Activated gamma-delta T cell (primary cell): ENCODE measurements around the gene ZNF43.
"Not testable (repeated sequence)": the region's sequence is repeated elsewhere in the genome, so short reads cannot be mapped to it uniquely, and the experiment has no call there.

Experiments
- DNase-seq: peaks from one replicate; lab custom pipeline; 2025; lab: John Stamatoyannopoulos, UW
- total RNA-seq, 2 donors: gene quantifications; one replicate each; lab custom pipeline; 2026; lab: John Stamatoyannopoulos, UW

The ZNF43 gene
- 63.9 to 71.5 reads per million in 2 donors for total RNA-seq

- DNase-seq, result peak; percentile 47
Measured at GRCh38 chr19:21835810-21836444, at the start of gene ZNF43. TSS of gene ZNF43 (minus strand) at chr19:21836182. CDS start at chr19:21836038, 144 bp downstream.

DNA sequence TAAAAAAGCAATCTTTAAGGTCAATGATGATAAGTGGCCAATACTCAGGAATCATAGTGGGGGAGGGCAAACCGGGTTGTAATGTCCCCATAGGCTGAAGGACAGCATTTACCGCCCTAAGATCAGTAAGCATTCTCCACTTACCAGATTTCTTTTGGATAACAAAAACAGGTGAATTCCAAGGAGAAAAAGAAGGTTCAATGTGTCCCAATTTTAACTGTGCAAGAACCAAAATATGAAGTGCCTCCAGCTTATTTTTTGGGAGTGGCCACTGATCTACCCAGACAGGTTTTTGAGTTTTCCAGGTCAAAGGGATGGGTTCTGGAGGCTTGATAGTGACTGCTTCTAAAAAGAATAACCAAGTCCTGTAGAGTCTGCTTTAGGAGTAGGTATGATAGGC, 49.5 kb upstream of the ZNF43 start:
- not testable (repeated sequence) for DNase-seq

GRCh38 chr19:21884786-21885185, 48.8 kb upstream of the ZNF43 start:
- not testable (repeated sequence) for DNase-seq

DNA sequence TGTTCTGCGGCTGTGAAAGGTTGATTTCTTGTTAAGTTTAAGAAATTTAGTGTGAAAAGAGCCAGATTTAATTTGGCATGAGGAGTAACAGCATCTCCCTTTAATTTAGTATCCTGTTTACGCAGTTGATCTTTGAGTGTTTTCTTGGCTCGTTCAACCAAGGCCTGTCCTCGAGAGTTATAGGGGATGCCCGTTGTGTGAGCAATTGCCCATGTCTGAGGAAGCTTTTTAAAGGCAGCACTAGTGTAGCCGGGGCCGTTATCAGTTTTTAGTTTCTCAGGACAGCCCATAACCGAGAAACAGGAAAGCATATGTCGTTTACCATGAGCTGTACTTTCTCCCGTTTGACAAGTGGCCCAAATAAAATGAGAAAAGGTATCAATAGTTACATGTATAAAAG, 47.5 kb upstream of the ZNF43 start:
- DNase-seq, result no peak

DNA sequence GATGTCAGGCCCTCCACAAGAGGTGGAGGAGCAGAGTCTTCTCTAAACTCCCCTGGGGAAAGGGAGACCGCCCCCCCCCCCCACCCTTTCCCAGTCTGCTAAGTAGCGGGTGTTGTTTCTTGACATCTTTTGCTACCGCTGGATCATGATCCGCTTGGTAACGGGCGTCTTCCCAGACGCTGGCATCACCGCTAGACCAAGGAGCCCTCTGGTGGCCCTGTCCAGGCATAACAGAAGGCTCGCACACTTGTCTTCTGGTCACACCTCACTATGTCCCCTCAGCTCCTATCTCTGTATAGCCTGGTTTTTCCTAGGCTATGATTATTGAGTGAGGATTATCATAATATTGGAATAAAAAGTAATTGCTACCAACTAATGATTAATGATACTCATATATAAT, 44.8 kb upstream of the ZNF43 start:
- not testable (repeated sequence) for DNase-seq

- no peak for DNase-seq
Measured at GRCh38 chr19:21878646-21879045, 42.7 kb upstream of the ZNF43 start.

DNA sequence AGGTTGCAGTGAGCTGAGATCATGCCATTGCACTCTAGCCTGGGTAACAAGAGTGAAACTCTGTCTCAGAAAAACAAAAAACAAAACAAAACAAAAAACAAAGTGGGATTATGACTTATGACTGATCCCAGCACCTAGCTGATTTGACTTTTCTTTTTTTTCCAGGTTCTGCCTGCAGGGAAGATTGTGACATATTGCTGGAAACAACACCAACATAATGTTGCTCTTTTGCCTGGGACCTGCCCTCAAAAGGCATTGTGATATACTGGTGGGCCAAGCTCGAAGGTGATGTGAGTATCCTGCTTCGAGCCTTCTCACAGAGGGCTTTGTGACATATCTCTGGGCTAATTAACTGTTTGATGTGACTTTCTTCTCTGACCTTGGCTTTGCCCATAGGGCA, 42.0 kb upstream of the ZNF43 start:
- no peak for DNase-seq

GRCh38 chr19:21876608-21877007, 40.6 kb upstream of the ZNF43 start:
- not testable (repeated sequence) for DNase-seq

- no peak for DNase-seq
Measured at GRCh38 chr19:21856773-21857514, 21.0 kb upstream of the ZNF43 start.

DNA sequence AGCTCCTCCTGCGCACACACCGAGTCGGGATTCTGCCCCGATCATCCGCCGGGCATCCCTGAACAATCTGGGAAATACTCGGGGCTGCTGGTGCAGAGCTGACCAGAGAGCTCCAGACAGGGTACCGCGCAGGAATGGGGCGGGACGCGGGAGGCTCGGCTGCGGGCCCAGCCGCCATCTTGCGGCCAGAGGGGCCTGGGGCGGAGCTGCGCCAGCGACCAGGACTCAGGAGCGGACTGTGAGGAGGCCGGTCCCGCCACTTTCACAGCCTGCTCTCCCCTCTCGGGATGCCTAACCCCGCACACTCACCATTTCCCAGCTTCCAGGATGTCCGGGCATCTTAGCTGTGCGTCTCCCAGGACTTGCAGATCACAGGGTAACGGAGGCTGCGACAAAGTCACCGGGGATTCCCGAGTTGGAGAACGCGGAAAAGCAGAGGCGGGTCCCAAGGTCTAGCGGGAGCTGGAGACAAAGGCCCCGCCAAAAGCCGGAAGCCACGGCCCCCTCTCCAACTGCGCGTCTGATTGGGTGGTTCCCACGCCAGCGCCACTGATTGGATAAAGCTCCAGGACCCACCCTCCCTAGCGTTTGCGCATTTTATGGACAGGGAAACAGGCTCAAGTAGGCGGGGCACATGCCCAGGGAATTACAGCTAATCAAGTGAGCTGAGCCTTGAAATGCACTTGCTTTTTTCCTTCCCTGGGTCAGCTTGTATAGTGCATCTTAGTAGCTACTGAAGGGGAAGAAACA, 15.8 kb upstream of the ZNF43 start:
- peak; percentile 60 for DNase-seq

DNA sequence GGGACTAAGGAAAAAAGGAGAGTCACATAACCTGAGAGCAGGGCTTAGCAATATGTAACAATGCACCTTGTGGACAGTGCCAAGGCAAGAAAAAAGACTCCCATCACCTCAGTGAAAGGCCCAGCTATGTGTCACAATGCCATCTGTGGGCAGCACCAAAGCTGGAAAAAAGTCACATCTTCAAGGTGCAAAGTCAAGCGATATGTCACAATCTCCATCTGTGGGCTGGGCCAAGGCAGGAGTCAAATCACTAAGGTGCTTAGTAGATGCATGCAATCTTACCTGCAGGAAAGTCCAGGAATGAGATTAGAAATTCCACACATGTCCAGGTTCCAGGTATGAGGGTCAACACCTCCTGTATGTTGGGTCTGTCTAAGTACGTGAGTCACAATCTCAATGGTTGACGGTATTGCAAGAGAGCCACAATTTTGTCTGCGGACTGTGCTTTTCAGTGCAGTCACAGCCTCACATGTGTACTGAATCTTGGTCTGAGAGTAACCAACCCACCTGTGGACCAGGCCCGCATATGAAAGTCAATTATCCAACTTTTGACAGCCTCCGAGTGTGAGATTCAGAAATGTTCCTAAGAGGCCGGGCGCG, 14.8 kb upstream of the ZNF43 start:
- no peak for DNase-seq

GRCh38 chr19:21848706-21849105, 12.7 kb upstream of the ZNF43 start:
- no peak for DNase-seq

DNA sequence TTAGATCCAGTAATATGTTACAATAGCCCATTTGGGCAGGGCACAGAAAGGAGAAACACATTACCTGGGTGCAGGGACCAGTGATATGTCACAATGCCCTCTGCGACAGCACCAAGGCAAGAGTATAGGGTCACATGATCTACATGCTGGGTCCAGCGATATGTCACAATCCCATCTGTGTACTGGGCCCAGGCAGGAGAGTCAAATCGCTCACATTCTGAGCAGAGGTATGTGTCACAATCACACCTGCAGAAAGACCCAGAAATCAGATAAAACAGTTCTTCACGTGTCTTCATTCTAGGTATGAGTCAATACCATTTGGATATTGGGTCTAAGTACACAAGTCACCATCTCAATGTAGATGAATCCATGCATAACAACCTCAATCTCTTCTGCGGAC, 7.1 kb upstream of the ZNF43 start:
- DNase-seq, result no peak

DNA sequence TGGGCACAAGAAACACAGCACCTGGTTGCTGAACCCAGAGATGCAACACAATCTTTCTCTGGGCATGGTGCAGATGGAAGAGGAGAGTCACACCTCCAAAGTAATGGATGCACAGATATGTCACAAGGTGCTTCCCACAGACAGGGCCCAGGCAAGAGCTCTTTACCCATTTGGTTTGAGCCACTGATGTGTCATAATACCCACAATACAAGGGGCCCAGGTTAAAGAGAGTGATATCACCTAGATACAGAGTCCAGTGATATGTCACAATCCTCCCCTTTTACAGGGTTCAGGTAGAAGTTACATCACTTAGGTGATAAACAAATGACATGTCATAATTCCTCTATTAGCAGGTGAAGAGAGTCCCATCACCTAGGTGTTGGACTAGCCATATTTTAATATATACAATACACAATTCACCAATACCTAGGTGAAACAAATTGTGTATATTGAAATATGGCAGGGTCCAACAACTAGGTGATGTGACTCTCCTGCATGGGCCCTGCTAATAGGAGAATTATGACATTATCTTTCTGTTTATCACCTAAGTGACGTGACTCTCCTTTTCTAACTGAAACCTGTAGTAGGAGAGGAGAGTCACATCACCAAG, 5.6 kb upstream of the ZNF43 start:
- DNase-seq, result no peak

DNA sequence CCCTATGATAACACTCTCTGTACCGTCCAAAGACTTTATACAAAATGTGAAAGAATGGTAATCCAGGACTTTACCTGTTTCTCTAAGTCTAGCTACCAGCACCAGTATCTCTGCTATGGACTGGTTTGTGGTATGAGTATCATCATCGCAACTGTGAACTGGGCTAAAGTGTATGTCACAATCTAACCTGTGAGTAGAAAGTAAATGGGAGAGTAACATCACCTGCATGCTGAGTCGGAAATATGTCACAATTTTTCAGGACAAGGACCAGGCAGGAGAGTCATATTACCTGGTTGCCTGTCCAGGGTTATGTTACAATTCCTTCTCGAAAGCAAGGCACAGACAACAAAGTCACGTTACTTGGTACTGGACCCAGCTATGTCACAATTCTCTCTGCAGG, 5.1 kb upstream of the ZNF43 start:
- DNase-seq, result no peak

GRCh38 chr19:21839976-21840375, 4.0 kb upstream of the ZNF43 start:
- no peak for DNase-seq

- no peak for DNase-seq
Measured at GRCh38 chr19:21838646-21839045, 2.7 kb upstream of the ZNF43 start.

DNA sequence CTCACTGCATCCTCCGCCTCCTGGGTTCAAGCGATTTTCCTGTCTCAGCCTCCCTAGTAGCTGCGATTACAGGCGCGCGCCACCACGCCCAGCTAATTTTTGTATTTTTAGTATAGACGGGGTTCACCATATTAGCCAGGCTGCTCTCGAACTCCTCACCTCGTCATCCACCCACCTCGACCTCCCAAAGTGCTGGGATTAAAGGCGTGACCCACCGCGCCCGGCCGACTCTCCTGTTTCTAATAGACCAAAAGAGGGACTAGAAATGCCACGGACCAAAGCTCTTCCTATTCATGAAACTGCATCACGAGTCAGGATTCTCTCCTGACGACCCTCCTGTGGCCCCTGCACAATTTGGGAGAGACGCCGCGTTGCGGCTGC, 563 bp downstream of the ZNF43 start:
- DNase-seq, result no peak

DNA sequence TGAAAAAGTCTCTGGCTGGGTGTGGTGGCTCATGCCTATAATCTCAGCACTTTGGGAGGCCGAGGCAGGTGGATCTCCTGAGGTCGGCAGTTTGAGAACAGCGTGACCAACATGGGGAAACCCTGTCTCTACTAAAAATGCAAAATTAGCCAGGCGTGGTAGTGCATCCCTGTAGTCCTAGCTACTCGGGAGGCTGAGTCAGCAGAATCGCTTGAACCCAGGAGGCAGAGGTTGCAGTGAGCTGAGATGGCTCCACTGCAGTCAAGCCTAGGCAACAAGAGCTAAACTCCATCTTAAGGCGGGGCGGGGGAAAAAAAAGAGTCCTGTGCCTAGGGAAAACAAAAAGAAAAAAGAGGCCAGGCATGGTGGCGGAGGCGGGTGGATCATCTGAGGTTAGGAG, 2.2 kb downstream of the ZNF43 start:
- DNase-seq, result no peak

DNA sequence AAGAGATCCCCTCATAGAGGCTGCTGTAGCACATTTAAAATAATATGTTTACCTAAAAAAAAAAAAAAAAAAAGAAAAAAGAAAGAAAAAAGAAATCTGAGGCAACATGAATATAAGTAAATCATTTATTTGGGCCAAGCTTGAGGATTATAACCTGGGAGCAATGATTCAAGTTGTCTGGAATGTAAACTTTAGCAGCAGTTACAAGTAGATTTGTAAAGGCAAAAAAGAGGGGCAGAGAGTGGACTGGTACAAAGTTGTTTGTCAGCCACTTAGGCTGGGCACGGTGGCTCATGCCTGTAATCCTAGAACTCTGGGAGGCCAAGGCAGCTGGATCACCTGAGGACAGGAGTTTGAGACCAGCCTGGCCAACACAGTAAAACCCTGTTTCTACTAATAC, 11.3 kb downstream of the ZNF43 start:
- no peak for DNase-seq

DNA sequence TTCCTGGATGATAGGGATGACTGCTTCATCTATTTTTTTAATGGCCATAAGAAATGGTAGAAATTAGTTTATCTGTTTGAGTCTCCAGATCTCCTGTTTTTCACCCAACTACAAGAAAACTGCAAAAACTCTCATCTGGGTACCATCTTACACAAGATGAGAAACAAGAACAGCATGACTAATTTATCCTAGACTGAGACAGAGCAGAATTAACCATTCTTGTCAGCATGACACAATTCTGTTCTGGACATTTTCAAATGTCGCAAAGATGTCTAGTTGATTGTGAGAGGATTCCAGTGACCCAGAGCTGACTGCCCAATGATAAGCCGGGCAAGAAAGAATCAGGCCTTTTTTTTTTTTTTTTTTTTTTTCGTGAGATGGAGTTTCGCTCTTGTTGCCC, 12.8 kb downstream of the ZNF43 start:
- no peak for DNase-seq

GRCh38 chr19:21812448-21812847, 23.5 kb downstream of the ZNF43 start:
- DNase-seq, result no peak
